ENCODE measurements around the gene EEPD1.

DNA sequence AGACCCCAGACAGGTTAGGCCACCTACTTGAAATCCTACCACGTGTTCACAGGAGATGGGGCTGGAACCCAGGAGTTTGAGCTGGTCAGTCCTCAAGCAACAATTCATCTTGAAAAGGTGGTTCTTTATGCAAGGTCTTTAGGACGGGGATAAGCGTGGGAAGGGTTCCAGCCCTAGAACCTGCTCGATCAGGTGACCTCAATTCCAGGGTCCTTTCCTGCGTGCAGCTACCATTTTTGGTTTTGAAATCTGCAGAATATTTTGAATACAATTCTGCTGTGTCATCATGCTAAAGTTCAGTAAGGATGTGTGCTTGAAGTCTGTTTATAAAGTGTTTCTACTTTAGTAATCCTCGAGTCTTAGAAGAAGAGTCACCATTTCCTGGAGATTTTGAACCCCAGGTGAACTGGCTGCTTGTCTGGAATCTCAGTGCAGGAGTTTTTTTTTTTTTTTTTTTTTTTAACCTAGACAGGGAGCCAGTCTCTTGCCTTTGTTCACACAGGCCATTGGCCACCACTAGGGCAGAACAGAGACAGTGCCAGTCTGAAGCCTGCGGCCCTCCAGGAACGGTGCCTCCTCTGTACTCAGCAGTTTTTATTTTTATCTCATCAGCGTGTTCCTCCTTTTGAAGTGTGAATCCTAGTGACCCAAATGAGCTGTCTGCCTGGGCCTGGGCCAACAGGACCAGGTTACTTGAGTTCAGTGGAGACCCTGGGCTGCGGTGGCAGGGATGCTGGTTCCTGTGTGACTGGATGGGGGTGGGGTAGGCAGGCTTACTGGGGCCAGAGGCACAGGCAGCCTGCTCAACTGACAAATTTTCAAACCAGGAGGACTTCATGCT lies 54.6 kb downstream of the EEPD1 start:
- TF ChIP-seq POLR2A (IDR thresholded peaks at IDR 0.05; ENCODE audit: low read depth, low read length) (no peak), POLR2AphosphoS5 (IDR thresholded peaks at IDR 0.05; ENCODE audit: low read depth, low read length) (no peak), TAF1 (IDR thresholded peaks at IDR 0.05; ENCODE audit: low read depth, low read length) (no peak), POU2F2 (IDR thresholded peaks at IDR 0.05; ENCODE audit: low read depth, low read length) (no peak)
